Stimulated activated CD8-positive, alpha-beta memory T cell treated with anti-CD3 and anti-CD28 coated beads, Interleukin-12 subunit alpha, Interleukin-12 subunit beta, amount 100 ng/mL, for 24 hours (primary cell): ENCODE measurements around the gene ZBTB33.

ENCODE experiments used
- DNase-seq: peaks from one replicate; pipeline ENCODE4 v3.0.0-alpha.2; 2020; ENCODE audit errors: extremely low read depth

ZBTB33 gene, protein sequence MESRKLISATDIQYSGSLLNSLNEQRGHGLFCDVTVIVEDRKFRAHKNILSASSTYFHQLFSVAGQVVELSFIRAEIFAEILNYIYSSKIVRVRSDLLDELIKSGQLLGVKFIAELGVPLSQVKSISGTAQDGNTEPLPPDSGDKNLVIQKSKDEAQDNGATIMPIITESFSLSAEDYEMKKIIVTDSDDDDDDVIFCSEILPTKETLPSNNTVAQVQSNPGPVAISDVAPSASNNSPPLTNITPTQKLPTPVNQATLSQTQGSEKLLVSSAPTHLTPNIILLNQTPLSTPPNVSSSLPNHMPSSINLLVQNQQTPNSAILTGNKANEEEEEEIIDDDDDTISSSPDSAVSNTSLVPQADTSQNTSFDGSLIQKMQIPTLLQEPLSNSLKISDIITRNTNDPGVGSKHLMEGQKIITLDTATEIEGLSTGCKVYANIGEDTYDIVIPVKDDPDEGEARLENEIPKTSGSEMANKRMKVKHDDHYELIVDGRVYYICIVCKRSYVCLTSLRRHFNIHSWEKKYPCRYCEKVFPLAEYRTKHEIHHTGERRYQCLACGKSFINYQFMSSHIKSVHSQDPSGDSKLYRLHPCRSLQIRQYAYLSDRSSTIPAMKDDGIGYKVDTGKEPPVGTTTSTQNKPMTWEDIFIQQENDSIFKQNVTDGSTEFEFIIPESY

GRCh38 chrX:120250522-120251271 lies at the start of gene ZBTB33:
Gene ZBTB33, plus strand, starts transcription at chrX:120250812. Its CDS starts 2,604 bp downstream, at chrX:120253416.
- DNase-seq, result peak; percentile 67

DNA sequence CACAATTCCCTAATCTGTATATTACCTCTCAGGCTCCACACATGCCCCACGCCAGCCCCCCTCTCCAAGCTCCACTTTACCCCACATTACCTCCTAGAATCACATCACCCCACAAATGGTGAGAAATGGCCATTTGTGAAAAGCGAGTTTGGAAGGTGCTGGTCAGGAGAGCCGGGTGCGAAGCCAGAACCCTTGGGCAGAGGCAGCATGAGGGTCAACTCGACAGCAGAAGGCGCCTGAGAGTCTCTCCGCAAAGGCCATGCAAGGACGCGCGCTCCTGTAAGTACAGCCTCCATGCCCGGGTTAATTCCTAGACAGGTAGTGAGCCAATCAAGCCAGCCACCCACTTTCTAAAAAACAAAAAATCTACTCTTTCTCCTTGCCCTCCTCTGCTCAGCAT lies 49.8 kb upstream of the ZBTB33 start:
- DNase-seq, result no peak

GRCh38 chrX:120205816-120206753 lies 44.5 kb upstream of the ZBTB33 start:
- no peak for DNase-seq

DNA sequence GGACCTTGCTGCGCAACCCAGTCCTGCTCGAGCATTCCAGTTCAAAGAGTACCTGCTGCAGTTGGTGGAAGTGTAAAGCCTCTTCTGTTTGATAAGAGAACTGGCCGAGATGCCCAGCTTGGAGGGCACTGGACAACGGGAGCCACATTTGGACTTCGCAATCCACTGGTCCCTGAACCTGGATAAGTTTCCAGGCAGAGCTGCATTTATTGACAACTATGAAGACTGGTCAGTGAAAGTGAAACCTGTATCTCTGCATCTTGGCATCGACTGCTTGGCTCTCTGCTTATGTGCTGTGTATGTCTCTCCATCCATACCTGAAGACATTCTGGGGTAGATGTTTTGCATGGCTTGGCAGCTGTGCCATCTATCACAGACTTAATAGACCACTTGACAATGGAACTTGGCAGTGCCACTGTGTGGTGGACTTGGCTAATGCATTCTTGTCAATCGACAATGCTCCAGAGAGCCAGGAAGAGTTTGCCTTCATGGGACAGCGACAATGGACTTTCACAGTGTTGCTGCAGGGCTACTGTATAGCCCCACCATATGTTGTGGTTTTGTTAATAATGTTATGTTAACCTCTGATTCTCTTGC lies 43.5 kb upstream of the ZBTB33 start:
- DNase-seq, result no peak

DNA sequence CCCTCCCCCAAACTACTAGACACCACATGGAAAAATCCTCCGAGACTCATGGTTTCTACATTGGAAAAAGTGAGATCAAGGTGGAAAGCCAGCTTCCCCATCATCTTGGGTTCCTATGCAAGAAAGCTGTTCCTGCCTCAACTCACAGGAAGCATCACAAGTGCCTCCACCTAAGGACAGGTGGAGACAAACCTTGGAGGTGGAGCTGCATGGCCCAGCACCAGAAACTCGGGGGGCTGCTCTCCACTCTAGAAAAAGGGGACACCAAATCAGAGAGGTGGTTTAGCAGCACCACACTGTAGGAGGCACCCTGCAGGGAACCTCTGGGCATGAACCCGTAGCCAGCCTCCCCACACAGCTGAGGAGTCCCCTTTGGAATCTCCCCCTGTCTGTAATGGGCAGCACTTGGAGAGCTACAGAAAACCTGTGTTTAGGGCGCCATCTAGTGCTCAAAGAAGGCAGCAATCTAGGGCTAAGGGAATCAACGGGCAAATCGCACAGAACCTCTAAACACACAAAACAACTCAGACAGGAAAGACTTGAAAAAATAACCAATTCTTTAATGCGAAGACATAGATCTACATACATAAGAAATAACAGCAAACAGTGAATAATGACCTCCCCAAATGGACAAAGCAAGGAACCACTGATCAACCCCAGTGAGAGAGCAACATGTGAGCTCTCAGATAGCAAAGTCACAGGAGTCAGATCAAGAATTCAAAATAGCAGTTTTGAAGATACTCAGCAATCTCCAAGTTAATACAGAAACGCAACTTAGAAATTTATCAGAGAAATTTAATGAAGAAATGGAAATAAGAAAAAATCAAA lies 37.0 kb upstream of the ZBTB33 start:
- DNase-seq, result no peak

DNA sequence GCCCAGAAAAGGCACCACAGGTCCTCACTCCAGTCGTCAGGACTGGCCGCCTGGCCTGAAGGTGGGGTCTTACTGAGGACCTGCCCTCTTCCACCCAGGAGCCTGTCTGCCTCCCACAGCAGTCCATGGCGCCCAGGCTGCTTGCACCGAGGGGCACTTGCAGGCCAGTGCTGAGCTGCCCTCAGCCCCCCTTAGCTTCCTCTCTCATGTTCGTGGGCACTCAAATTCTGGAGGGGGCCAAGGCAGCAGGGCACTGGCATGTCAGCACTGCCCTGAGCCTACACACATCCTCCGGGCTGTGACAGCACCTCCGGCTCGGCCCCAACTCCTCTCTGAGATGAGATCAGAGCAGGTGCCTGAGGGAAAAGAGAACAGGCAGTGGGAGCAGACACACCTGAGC lies 27.2 kb upstream of the ZBTB33 start:
- no peak for DNase-seq

DNA sequence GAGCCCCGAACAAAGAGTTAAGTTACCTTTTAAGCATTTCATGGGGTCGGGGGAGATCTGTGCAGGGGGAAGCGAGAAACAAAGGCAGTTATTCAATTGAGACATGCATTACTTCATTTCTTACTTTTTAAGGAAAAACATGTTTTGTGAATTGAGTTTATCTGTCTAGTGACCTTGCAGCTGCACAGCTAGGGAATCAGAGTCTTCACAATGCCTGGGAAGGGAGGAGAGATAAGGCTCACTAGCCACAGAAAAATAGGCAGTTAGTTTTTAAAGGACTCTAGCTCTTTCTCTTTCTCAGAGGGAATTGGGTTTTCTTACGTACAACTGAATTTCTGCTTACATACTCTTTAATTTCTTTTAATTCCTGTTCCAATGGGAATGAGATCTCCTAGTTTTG lies 26.2 kb upstream of the ZBTB33 start:
- DNase-seq, result no peak

- no peak for DNase-seq
These were observed 22.3 kb upstream of the ZBTB33 start for GRCh38 chrX:120228187-120228908.

DNA sequence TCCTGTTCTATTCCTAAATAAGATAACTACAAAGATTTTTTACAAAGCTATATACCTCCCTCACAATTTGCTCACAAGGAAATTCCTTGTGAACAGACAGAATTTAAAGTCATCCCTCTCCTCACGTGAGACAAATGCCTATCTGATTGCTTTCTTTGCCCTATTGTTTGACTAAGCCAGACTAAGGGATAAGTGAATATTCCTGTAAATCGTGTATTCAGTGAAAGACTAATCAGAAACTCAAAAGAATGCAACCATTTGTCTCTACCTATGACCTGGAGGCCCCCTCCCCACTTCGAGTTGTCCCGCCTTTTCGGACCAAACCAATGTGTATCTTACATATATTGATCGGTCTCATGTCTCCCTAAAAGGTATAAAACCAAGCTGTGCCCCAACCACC lies 15.3 kb upstream of the ZBTB33 start:
- DNase-seq, result no peak

- no peak for DNase-seq
These were observed 13.7 kb upstream of the ZBTB33 start for GRCh38 chrX:120236687-120237479.

DNA sequence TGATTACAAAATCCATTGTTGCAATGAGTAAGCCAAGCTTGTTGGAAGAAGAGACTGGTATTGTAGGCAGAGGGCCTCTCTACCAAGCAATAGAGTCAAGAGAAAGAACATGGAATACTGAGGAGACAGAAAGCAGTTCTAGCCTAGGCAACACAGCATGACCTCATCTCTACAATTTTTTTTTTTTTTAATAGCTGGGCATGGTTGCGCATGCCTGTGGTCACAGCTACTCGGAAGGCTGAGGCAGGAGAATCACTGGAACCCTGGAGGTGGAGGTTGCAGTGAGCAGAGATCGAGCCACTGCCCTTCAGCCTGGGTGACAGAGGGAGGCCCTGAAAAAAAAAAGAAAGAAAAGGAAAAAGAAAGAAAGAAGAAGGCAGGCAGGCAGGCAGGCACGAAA lies 11.7 kb upstream of the ZBTB33 start:
- no peak for DNase-seq

- no peak for DNase-seq
These were observed 7.8 kb upstream of the ZBTB33 start for GRCh38 chrX:120242813-120243212.

DNA sequence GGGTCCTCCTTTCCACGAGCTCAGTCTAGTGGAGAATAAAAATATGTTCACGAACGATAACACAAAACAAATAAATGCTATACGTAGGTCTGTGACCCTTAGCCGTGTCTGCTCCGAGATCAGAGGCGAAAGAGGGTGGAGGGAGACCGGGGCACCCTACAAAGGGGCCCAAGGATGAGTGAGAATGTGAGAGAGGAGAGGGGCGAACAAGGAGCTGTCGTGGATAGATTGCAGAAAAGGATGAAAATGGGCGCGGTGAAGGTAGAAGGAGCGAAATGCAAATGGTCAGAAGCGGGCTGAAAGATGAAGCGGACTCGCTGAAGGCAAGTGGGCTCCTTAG lies 6.2 kb upstream of the ZBTB33 start:
- DNase-seq, result no peak

GRCh38 chrX:120244735-120245498 lies 5.7 kb upstream of the ZBTB33 start:
- DNase-seq, result peak; percentile 3

DNA sequence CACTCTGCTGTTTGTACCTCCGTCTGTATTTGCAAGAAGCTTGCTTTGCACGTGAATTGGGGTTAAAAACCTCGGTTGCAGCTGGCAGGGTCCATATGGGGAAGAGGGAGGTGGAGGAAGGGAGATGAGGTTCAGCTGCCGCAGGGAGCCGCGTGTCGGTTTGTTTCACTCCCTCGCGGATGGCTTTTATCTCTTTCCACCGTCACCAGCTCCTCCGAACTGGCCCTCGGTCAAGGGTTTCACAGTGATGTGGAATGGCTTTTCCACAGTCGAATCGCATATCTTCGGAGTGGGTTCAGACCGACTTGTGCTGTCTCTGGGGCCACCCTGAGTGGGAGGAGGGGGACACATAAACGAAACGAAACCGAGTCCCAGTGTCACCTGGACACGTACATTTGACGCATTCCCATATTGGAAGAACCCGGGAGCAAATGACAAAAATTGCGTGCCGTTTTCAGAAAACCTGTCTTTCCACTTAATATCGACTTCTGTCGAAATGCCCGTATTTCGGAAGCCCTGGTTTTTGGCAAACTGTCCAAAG lies 929 bp downstream of the ZBTB33 start:
- DNase-seq, result no peak

DNA sequence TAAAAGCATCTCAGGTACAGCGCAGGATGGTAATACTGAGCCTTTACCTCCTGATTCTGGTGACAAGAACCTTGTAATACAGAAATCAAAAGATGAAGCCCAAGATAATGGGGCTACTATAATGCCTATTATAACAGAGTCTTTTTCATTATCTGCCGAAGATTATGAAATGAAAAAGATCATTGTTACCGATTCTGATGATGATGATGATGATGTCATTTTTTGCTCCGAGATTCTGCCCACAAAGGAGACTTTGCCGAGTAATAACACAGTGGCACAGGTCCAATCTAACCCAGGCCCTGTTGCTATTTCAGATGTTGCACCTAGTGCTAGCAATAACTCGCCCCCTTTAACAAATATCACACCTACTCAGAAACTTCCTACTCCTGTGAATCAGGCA lies 3.2 kb downstream of the ZBTB33 start:
- DNase-seq, result no peak

DNA sequence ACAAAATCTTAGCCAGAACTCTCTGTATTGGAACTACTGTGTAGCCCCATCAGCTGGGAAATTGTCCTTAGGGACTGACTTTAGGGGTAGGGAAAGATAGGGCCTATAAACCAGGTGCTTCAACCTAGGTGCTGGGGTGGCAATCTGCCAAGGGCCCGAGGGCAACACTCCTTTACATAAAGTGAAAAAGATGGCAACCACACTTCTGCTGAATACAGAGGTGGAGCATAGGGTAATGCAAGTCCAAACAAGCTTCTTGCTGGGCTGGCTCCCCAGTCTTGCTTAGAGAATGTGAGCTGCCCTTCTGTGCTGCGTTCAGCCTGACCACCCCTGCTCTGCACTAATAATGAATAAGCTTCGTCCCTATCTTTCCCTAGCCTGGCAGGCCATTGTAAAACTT lies 9.8 kb downstream of the ZBTB33 start:
- no peak for DNase-seq
